Gastroesophageal sphincter (tissue), 3 donors: ENCODE data around the gene CRACR2B.

Experiments used
- CTCF ChIP-seq, 4 experiments: fragments of 200-600 bp in 2 of 4; fragments of 450-650 bp in 2 of 4; sonication (generic) in 1 of 4; IDR thresholded peaks; one replicate each; pipeline ENCODE4 v1.5.1; 2017 to 2019; ENCODE audit warnings: antibody characterized with exemption in 4 of 4, mild to moderate bottlenecking in 2 of 4, moderate library complexity in 2 of 4
- EP300 ChIP-seq: sonication (generic); formaldehyde crosslinking; IDR thresholded peaks from one replicate; pipeline ENCODE4 v1.6.1; 2017; ENCODE audit warnings: antibody characterized with exemption, mild to moderate bottlenecking
- POLR2A ChIP-seq, 2 donors: fragments of 450-650 bp; IDR thresholded peaks; one replicate each; pipeline ENCODE4 v1.6.1; 2017; ENCODE audit warnings: antibody characterized with exemption in 2 of 2, mild to moderate bottlenecking in 2 of 2, moderate library complexity in 1 of 2
- POLR2AphosphoS5 ChIP-seq: sonication (generic); formaldehyde crosslinking; IDR thresholded peaks from one replicate; pipeline ENCODE4 v1.6.1; 2017; ENCODE audit warnings: antibody characterized with exemption

- TF ChIP-seq POLR2A (IDR thresholded peaks at IDR 0.05) (no peak), CTCF (IDR thresholded peaks at IDR 0.05) (no peak), POLR2AphosphoS5 (no peak), EP300 (no peak)
Measured at GRCh38 chr11:779955-780532, 47.7 kb upstream of the CRACR2B start.
